Panc1 (cell line): ENCODE measurements around the gene IRS1. TPM values are rescaled to one million over a fixed set of nuclear protein-coding genes. Genes with fewer than 3 reads are reported as not detected.

Experiments
- ATAC-seq: fragments of 200-7000 bp; cut with Tn5 transposase; 2 replicates; pipeline ENCODE4 v1.9.1; 2020; ENCODE audit warnings: mild to moderate bottlenecking, moderate library complexity
- BruUV-seq: library from RNA; stranded (reverse); fragments of 400-500 nt; replicated peaks from 2 replicates; lab custom pipeline; 2021; lab: Mats Ljungman, UMichigan
- CTCF ChIA-PET: fragments of 300-600 bp; sonication (Branson Sonifier 250); formaldehyde crosslinking; loops from one replicate; lab custom pipeline; 2022; ENCODE audit warnings: antibody characterized with exemption; lab: Charles Lee
- POLR2A ChIA-PET: fragments of 300-600 bp; sonication (Branson Sonifier 250); formaldehyde crosslinking; loops from one replicate; lab custom pipeline; 2022; ENCODE audit warnings: antibody characterized with exemption; lab: Charles Lee
- DNase-seq: peaks from one replicate; pipeline ENCODE4 v3.0.0-alpha.2; 2010; ENCODE audit warnings: low read depth, low spot score
- H3K27ac ChIP-seq: 2 replicates; pipeline ENCODE4 v1.5.1; 2011; ENCODE audit warnings: mild to moderate bottlenecking, low read length, inconsistent platforms
- H3K27me3 ChIP-seq: fragments of 200-500 bp; sonication (Bioruptor generic); 2 replicates; pipeline ENCODE4 v1.6.0; 2014; ENCODE audit warnings: low read length, inconsistent platforms; ENCODE audit not compliant: control insufficient read depth, insufficient read depth
- H3K36me3 ChIP-seq: fragments of 200-500 bp; sonication (Bioruptor generic); 2 replicates; pipeline ENCODE4 v1.5.1; 2014; ENCODE audit warnings: inconsistent platforms, mild to moderate bottlenecking, low read length, moderate library complexity; ENCODE audit not compliant: control insufficient read depth, insufficient read depth
- H3K4me1 ChIP-seq: 2 replicates; pipeline ENCODE4 v1.5.1; 2011; ENCODE audit warnings: inconsistent platforms, mild to moderate bottlenecking, low read length, moderate library complexity; ENCODE audit not compliant: control insufficient read depth, insufficient read depth
- H3K4me3 ChIP-seq, 2 experiments: 2 replicates each; pipeline ENCODE4 v1.5.1; 2011 to 2012; ENCODE audit warnings: low read depth in 2 of 2, low read length in 2 of 2, mild to moderate bottlenecking in 2 of 2, inconsistent platforms in 1 of 2, moderate library complexity in 1 of 2
- H3K9me3 ChIP-seq: fragments of 200-500 bp; sonication (Bioruptor generic); 2 replicates; pipeline ENCODE4 v1.5.1; 2014; ENCODE audit warnings: low read depth, mild to moderate bottlenecking, inconsistent platforms, low read length, moderate library complexity; ENCODE audit not compliant: control insufficient read depth, insufficient read depth
- CTCF ChIP-seq: fragments of 450-650 bp; IDR thresholded peaks from 2 replicates; pipeline ENCODE4 v1.5.1; 2017; ENCODE audit warnings: mild to moderate bottlenecking
- POLR2AphosphoS5 ChIP-seq: IDR thresholded peaks from 2 replicates; pipeline ENCODE4 v1.6.1; 2012; ENCODE audit warnings: mild to moderate bottlenecking, low read depth, low read length, moderate library complexity
- REST ChIP-seq, 2 experiments: IDR thresholded peaks; 2 replicates each; pipeline ENCODE4 v1.6.1; 2011 to 2012; ENCODE audit warnings: low read depth in 2 of 2, control low read depth in 1 of 2, low read length in 1 of 2, mild to moderate bottlenecking in 1 of 2, moderate library complexity in 1 of 2; ENCODE audit not compliant: insufficient read depth in 1 of 2
- SIN3A ChIP-seq: IDR thresholded peaks from 2 replicates; pipeline ENCODE4 v1.6.1; 2012; ENCODE audit warnings: low read depth, mild to moderate bottlenecking, low read length, moderate library complexity, borderline replicate concordance; ENCODE audit not compliant: insufficient read depth
- TCF7L2 ChIP-seq: IDR thresholded peaks from 2 replicates; pipeline ENCODE4 v1.6.1; 2011; ENCODE audit warnings: mild to moderate bottlenecking, low read depth, low read length, inconsistent platforms
- in situ Hi-C: cut with HindIII; loops from 2 replicates; pipeline ENCODE4 v1.10.0; 2016; ENCODE audit warnings: low sequenced_read_pairs, low pct_unique_long_range_greater_than_20kb
- intact Hi-C: fragments of 100-400 bp; cut with micrococcal nuclease; formaldehyde crosslinking; loops from one replicate; pipeline ENCODE4 v1.10.0; 2022; ENCODE audit not compliant: unreplicated experiment
- total RNA-seq: library from RNA; stranded (reverse); gene quantifications from one replicate; pipeline ENCODE4 v1.2.1, GENCODE V29; 2021; ENCODE audit not compliant: unreplicated experiment

Gene IRS1
- total RNA-seq, 1 experiment from 2014 or later: 27.3 TPM

GRCh38 chr2:226705965-226706364, 93.7 kb downstream of the IRS1 start:
- DNase-seq (no peak), ATAC-seq (no peak)
- ChIA-PET POLR2A (interaction anchor here (0.5 kb wide), 2 partner anchors 599 to 710 kb away, joined by 4 to 13 read pairs; no protein-coding TSS in a partner anchor), CTCF (no interaction called here)
- no peak overlapping the region for H3K4me3 ChIP-seq
- no peaks in the 10 kb centered on the region for H3K27me3 ChIP-seq
- no TSS peak for BruUV-seq
- TF ChIP-seq SIN3A (no peak), REST (IDR thresholded peaks at IDR 0.05; ENCODE audit: insufficient read depth in 1 of 2, low read depth in 2 of 2, low read length in 1 of 2) (no peak)
- H3K4me1 ChIP-seq: no peaks in the 10 kb centered on the region
- no peaks in the 10 kb centered on the region for H3K9me3 ChIP-seq
- in situ Hi-C loops (no loop called here), intact Hi-C loops (no loop called here)
- H3K27ac ChIP-seq: no peak overlapping the region
- H3K36me3 ChIP-seq: no peaks in the 10 kb centered on the region

- ChIA-PET CTCF (no interaction called here), POLR2A (no interaction called here)
- intact Hi-C loops (no loop called here), in situ Hi-C loops (no loop called here)
- ATAC-seq (no peak), DNase-seq (no peak)
- Histone ChIP-seq H3K27me3 (no peaks in the 10 kb centered on the region), H3K4me1 (no peaks in the 10 kb centered on the region), H3K27ac (no peak overlapping the region), H3K36me3 (no peaks in the 10 kb centered on the region), H3K9me3 (no peaks in the 10 kb centered on the region), H3K4me3 (no peak overlapping the region)
- no TSS peak for BruUV-seq
- TF ChIP-seq SIN3A (no peak), POLR2AphosphoS5 (no peak), REST (IDR thresholded peaks at IDR 0.05; ENCODE audit: insufficient read depth in 1 of 2, low read depth in 2 of 2, low read length in 1 of 2) (no peak), TCF7L2 (no peak), CTCF (no peak)
Measured at GRCh38 chr2:226705133-226705886, 94.3 kb downstream of the IRS1 start.
